Upper lobe of left lung (tissue), 6 donors: ENCODE results near the gene SLC9A5. TPM values are rescaled to one million over a fixed set of nuclear protein-coding genes. Genes with fewer than 3 reads are reported as not detected.
A peak's percentile ranks its signal among the peaks of the same experiment; 100 is the strongest.

Experiments used
- ATAC-seq, 2 donors: fragments of 200-7000 bp; cut with Tn5 transposase; one replicate each; pipeline ENCODE4 v1.9.1; 2022; ENCODE audit warnings: mild to moderate bottlenecking in 2 of 2, moderate library complexity in 2 of 2; ENCODE audit not compliant: low FRiP score in 2 of 2
- DNase-seq, 2 donors: peaks; one replicate each; pipeline ENCODE4 v3.0.0-alpha.2; 2019 to 2020
- H3K27ac ChIP-seq, 4 donors: fragments of 200-600 bp; sonication (generic); one replicate each; pipeline ENCODE4 v1.5.1; 2016 to 2019
- H3K27me3 ChIP-seq, 4 donors: fragments of 200-600 bp; sonication (generic); one replicate each; pipeline ENCODE4 v1.5.1; 2017 to 2019
- H3K36me3 ChIP-seq, 4 donors: fragments of 200-600 bp; sonication (generic); one replicate each; pipeline ENCODE4 v1.5.1; 2016 to 2019
- H3K4me1 ChIP-seq, 4 donors: fragments of 200-600 bp; sonication (generic); one replicate each; pipeline ENCODE4 v1.5.1; 2018 to 2019
- H3K4me3 ChIP-seq, 4 donors: fragments of 200-600 bp; sonication (generic); one replicate each; pipeline ENCODE4 v1.5.1; 2017 to 2019; ENCODE audit warnings: mild to moderate bottlenecking in 2 of 4, moderate library complexity in 1 of 4
- H3K9me3 ChIP-seq, 4 donors: fragments of 200-600 bp; sonication (generic); one replicate each; pipeline ENCODE4 v1.5.1; 2018 to 2019
- EP300 ChIP-seq, 4 donors: sonication (generic); formaldehyde crosslinking; IDR thresholded peaks; one replicate each; pipeline ENCODE4 v1.5.1; 2017; ENCODE audit warnings: antibody characterized with exemption in 4 of 4, control low read depth in 2 of 4
- POLR2A ChIP-seq, 4 donors: fragments of 450-650 bp; IDR thresholded peaks; one replicate each; pipeline ENCODE4 v1.5.1; 2016 to 2017; ENCODE audit warnings: antibody characterized with exemption in 4 of 4, mild to moderate bottlenecking in 2 of 4
- POLR2AphosphoS5 ChIP-seq, 2 donors: sonication (generic); formaldehyde crosslinking; IDR thresholded peaks; one replicate each; pipeline ENCODE4 v1.5.1; 2017; ENCODE audit warnings: antibody characterized with exemption in 2 of 2
- WGBS, 2 donors: methylation state at CpG; one replicate each; pipeline ENCODE4 v1.1.5; 2017 to 2018; 5-methylcytosine and 5-hydroxymethylcytosine counted together
- total RNA-seq, 6 donors: library from RNA; depleted of rRNA in 4 of 6; stranded (reverse); fragments of >200 nt in 4 of 6; gene quantifications; one replicate each; pipeline versions ENCODE4 v1.1.0 to v1.2.1, GENCODE V29; 2016 to 2021
- TF ChIP-seq, protein P1 (sequence below), 6 experiments: fragments of 450-650 bp in 4 of 6; fragments of 200-600 bp in 2 of 6; sonication (generic) in 2 of 6; IDR thresholded peaks; one replicate each; pipeline ENCODE4 v1.5.1; 2016 to 2019; ENCODE audit warnings: antibody characterized with exemption in 6 of 6
- donor health status: DM: no; HTN: no; CAD: no; lungs with moderate emphysema.
- donor health status: DM: no; HTN: yes; CAD: no; lungs with severe emphysema.

SLC9A5 gene
- total RNA-seq, 6 donors from 2014 or later = 0.76 to 28.3 (median 4.1) TPM

DNA sequence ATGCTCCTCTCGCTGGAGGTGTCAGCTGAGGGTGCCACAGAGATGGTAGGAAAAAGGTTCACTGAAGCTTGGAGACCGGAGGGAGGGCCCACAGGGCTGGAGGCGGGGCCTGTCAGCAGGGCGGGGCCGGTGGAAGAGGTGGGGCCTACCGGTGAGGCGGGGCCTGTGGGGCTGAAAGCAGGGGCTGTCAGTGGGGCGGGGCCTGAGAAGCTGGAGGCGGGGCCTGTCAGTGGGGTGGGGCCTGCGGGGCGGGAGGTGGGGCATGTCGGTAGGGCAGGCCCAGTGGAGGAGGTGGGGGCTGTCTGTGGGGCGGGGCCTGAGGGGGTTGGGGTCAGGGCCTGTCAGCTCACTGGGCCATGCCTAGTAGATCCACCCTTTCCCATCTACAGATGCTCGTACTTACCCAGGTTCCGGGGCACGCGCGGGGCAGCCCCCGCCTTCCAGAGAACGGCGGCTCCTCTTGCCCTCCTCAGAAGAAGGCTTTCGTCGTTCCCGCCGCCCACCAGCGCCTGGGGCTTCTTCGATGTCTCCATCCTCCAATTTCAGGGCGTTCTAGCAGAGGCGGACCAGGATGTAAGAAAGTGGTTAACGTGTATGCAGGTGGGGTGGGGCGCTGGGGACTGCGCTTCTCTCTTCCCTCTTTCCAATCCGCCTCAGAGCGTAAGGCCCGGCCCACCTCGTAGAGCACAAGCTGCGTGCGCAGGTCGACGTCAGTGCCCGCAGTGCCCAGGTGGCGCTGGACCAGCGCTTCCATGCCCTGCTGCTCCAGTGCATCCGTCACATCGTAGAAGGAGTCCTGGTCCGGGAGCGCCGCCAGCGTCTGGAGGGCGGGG lies 12.0 kb upstream of the SLC9A5 start:
- Histone ChIP-seq H3K4me1 (peaks cover 23 to 43% (median 30%) of the 10 kb centered on the region in 4 donors), H3K27ac (peak overlapping the region; percentile 14 to 56 (median 35)), H3K36me3 (peaks cover 55 to 82% (median 73%) of the 10 kb centered on the region in 4 donors), H3K4me3 (no peak overlapping the region), H3K27me3 (no peaks in the 10 kb centered on the region), H3K9me3 (no peaks in the 10 kb centered on the region)
- peak in 1 of 2 donors; percentile 54 for ATAC-seq
- TF ChIP-seq POLR2A (IDR thresholded peaks at IDR 0.05) (no peak), POLR2AphosphoS5 (IDR thresholded peaks at IDR 0.05) (no peak), EP300 (IDR thresholded peaks at IDR 0.05) (no peak)
- TF ChIP-seq, protein P1, sequence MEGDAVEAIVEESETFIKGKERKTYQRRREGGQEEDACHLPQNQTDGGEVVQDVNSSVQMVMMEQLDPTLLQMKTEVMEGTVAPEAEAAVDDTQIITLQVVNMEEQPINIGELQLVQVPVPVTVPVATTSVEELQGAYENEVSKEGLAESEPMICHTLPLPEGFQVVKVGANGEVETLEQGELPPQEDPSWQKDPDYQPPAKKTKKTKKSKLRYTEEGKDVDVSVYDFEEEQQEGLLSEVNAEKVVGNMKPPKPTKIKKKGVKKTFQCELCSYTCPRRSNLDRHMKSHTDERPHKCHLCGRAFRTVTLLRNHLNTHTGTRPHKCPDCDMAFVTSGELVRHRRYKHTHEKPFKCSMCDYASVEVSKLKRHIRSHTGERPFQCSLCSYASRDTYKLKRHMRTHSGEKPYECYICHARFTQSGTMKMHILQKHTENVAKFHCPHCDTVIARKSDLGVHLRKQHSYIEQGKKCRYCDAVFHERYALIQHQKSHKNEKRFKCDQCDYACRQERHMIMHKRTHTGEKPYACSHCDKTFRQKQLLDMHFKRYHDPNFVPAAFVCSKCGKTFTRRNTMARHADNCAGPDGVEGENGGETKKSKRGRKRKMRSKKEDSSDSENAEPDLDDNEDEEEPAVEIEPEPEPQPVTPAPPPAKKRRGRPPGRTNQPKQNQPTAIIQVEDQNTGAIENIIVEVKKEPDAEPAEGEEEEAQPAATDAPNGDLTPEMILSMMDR (IDR thresholded peaks at IDR 0.05) = no peak
- 89 to 92% methylated on average over 35 to 47 of the region's 50 CpGs for WGBS, 2 donors
- DNase-seq = peak in 1 of 2 donors; percentile 91

DNA sequence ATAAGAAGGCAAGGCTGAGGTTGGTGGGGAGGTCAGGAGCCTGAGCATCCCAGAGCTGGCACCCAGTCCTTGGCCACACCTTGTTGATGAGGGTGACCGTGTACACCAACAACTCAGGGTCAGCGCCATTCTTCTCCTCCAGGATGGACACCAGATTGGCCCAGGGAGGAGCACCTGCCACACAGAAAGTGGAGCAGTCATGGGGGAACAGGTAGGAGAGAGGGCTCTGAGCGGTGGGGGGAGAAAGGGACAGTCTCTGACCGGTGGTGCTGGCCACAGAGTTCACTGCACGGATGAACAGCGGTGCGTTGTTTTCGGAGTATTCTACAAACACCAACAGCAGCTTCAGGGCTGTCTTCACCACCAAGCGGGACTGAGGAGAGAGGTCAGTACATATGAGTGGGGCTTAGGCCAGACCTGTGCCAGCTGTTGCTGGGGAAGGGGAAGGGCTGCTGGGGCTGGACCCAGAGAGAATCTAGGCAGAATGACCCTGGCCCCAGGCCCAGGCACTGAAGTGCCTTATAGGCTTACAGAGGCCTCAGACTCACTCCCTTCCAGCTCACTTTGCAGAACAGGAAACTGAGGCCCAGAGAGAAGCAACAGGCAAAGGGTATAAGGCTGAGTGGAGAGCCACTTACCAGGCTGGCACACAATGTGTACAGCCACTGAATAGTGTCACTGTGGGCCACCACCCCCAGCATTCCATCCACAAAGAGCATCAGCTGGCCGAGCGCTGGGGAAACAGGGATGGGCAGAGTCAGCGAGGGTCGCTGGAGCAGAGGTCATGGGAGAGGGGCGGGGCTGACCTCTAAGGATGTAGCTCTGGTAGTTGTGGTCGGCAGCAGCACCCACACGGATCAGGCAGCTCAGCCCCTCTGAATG lies 11.1 kb upstream of the SLC9A5 start:
- no peak overlapping the region for H3K4me3 ChIP-seq
- 84 to 87% methylated on average over 15 to 16 of the region's 16 CpGs for WGBS, 2 donors
- H3K27me3 ChIP-seq = no peaks in the 10 kb centered on the region
- TF ChIP-seq POLR2AphosphoS5 (IDR thresholded peaks at IDR 0.05) (no peak), EP300 (IDR thresholded peaks at IDR 0.05) (no peak), POLR2A (IDR thresholded peaks at IDR 0.05) (no peak)
- TF ChIP-seq, protein P1 (IDR thresholded peaks at IDR 0.05) = no peak
- H3K27ac ChIP-seq = peak overlapping the region in 1 of 4 donors; percentile 46
- no peaks in the 10 kb centered on the region for H3K9me3 ChIP-seq
- H3K36me3 ChIP-seq = peaks cover 53 to 74% (median 67%) of the 10 kb centered on the region in 4 donors
- DNase-seq (no peak), ATAC-seq (no peak)
- peaks cover 32 to 52% (median 39%) of the 10 kb centered on the region in 4 donors for H3K4me1 ChIP-seq

DNA sequence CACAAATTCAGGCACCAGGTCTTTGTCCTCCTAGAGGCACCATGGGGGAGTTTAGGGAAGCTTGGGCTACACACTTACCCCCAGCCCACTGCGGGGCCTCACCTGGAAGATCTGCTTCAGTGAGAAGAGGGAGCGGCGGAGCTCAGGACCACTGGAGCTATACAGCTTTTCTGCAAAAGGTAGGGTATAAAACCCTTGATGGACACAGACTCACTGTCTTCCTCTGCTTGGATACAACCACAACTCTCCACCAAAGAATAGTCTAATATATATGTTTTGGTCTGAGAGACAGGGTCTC lies 10.6 kb upstream of the SLC9A5 start:
- peak overlapping the region in 2 of 4 donors; percentile 46 to 95 for H3K27ac ChIP-seq
- H3K4me3 ChIP-seq = no peak overlapping the region
- TF ChIP-seq EP300 (IDR thresholded peaks at IDR 0.05) (no peak), POLR2A (IDR thresholded peaks at IDR 0.05) (no peak), POLR2AphosphoS5 (IDR thresholded peaks at IDR 0.05) (no peak)
- TF ChIP-seq, protein P1 (IDR thresholded peaks at IDR 0.05) = no peak
- peaks cover 38 to 58% (median 45%) of the 10 kb centered on the region in 4 donors for H3K4me1 ChIP-seq
- ATAC-seq (no peak), DNase-seq (no peak)
- no peaks in the 10 kb centered on the region for H3K9me3 ChIP-seq
- H3K27me3 ChIP-seq = no peaks in the 10 kb centered on the region
- H3K36me3 ChIP-seq = peaks cover 51 to 68% (median 61%) of the 10 kb centered on the region in 4 donors
- WGBS, 2 donors = 97 to 100% methylated on average over 3 of the region's 3 CpGs

DNA sequence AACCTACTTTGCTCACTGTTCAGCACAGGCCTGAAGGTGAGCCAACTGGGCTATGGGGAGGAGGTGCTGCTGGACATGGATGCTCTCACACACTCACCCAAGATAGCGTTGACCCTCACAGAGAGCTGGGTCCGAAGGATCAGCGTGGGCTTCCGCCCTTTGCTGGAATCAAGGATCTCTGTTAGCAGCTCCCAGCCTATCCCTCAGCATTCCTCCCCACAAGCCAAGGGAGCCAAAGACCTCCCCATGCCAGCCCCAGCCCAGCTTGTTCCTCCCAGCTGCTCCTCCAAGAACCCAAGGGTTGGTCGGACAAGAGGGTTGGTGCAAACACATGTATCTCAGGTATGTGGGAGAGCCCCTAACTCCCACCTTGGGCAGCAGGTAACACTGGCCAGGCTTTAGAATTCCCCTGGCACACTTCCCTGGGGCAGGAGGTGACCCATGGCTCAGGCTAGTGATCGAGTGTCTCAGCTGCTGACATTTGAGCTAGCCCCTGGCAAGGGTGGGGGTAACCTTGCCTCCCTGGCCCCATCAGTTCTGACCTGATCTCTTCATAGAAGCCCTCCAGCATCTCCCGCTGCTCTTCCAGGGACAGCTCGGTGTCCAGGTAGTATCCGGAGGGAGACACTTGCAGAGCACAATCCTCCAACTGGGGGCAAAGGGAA lies 9.8 kb upstream of the SLC9A5 start:
- H3K27me3 ChIP-seq = no peaks in the 10 kb centered on the region
- peaks cover 45 to 65% (median 52%) of the 10 kb centered on the region in 4 donors for H3K4me1 ChIP-seq
- DNase-seq (no peak), ATAC-seq (no peak)
- H3K36me3 ChIP-seq = peaks cover 44 to 61% (median 54%) of the 10 kb centered on the region in 4 donors
- no peak overlapping the region for H3K4me3 ChIP-seq
- 81 to 84% methylated on average over 6 to 9 of the region's 9 CpGs for WGBS, 2 donors
- no peaks in the 10 kb centered on the region for H3K9me3 ChIP-seq
- TF ChIP-seq EP300 (IDR thresholded peaks at IDR 0.05) (no peak), POLR2A (IDR thresholded peaks at IDR 0.05) (no peak), POLR2AphosphoS5 (IDR thresholded peaks at IDR 0.05) (no peak)
- TF ChIP-seq, protein P1 (IDR thresholded peaks at IDR 0.05) = no peak
- peak overlapping the region; percentile 93 to 96 (median 95) for H3K27ac ChIP-seq
